Transverse colon (tissue), 4 donors: ENCODE measurements around the gene IBA57.

Source experiments
- POLR2A ChIP-seq: fragments of 450-650 bp; IDR thresholded peaks from one replicate; pipeline ENCODE4 v1.6.1; 2016; ENCODE audit warnings: antibody characterized with exemption, mild to moderate bottlenecking, moderate library complexity
- POLR2AphosphoS5 ChIP-seq, 3 donors: sonication (generic); formaldehyde crosslinking; IDR thresholded peaks; one replicate each; pipeline ENCODE4 v1.6.1; 2016; ENCODE audit warnings: antibody characterized with exemption in 3 of 3
- TF ChIP-seq, protein P1 (sequence below), 5 experiments: fragments of 200-600 bp in 3 of 5; fragments of 450-650 bp in 2 of 5; sonication (generic) in 3 of 5; IDR thresholded peaks; 1 replicate in 2 of 5; 2 replicates in 3 of 5; pipeline ENCODE4 v1.5.1; 2016 to 2017; ENCODE audit warnings: antibody characterized with exemption in 5 of 5, inconsistent platforms in 3 of 5, mild to moderate bottlenecking in 2 of 5, moderate library complexity in 1 of 5

- TF ChIP-seq, protein P1, sequence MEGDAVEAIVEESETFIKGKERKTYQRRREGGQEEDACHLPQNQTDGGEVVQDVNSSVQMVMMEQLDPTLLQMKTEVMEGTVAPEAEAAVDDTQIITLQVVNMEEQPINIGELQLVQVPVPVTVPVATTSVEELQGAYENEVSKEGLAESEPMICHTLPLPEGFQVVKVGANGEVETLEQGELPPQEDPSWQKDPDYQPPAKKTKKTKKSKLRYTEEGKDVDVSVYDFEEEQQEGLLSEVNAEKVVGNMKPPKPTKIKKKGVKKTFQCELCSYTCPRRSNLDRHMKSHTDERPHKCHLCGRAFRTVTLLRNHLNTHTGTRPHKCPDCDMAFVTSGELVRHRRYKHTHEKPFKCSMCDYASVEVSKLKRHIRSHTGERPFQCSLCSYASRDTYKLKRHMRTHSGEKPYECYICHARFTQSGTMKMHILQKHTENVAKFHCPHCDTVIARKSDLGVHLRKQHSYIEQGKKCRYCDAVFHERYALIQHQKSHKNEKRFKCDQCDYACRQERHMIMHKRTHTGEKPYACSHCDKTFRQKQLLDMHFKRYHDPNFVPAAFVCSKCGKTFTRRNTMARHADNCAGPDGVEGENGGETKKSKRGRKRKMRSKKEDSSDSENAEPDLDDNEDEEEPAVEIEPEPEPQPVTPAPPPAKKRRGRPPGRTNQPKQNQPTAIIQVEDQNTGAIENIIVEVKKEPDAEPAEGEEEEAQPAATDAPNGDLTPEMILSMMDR (IDR thresholded peaks at IDR 0.05), result no peak
- no peak for TF ChIP-seq POLR2A
- no peak for TF ChIP-seq POLR2AphosphoS5 (IDR thresholded peaks at IDR 0.05)
Measured at GRCh38 chr1:228178737-228179684, 13.4 kb downstream of the IBA57 start.
